Measurements from ENCODE around the gene P2RY4.
"Not testable (repeated sequence)": the region's sequence is repeated elsewhere in the genome, so short reads cannot be mapped to it uniquely, and the experiment has no call there.

P2RY4 gene

GRCh38 chrX:70243601-70244000, 16.4 kb downstream of the P2RY4 start:
- not testable (repeated sequence) for DNase-seq (ENCODE audit: low read depth)

DNA sequence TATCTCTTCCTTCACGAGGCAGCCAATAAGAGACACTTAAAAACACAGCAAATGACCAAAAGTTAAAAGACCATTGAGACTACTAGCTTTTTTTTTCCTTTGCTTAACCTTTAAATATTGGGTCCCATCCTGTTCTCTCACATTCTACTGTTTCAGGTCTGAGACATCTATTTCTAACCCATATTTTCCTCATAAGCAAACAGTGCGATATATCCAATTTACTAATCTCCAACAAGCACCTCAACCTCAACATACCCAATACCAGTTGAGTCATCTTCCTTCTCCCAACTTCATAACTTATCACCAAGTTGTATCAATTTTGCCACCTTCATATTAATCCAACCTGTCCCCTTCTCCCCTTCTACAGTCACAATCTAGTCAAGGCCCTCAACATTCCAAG, 18.5 kb downstream of the P2RY4 start:
- no peak for DNase-seq (ENCODE audit: low read depth)

DNA sequence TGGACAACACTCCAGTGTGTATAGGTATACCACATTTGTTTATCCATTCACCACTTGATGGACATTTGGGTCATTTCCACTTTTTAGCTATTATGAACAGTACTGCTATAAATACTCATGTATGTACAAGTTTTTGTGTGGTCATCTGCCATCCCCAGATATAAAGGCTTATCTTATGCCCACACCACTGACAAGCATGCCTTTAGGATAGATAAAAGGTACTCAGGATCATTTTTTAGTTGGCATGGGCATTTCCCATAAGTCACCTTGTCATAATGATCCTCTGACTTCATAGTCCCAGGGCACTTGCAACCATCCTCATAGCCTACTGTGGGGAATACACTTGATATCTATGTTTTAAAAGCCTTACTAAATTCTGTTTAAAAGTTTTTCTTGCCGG, 19.3 kb downstream of the P2RY4 start:
- DNase-seq (ENCODE audit: low read depth), result no peak

DNA sequence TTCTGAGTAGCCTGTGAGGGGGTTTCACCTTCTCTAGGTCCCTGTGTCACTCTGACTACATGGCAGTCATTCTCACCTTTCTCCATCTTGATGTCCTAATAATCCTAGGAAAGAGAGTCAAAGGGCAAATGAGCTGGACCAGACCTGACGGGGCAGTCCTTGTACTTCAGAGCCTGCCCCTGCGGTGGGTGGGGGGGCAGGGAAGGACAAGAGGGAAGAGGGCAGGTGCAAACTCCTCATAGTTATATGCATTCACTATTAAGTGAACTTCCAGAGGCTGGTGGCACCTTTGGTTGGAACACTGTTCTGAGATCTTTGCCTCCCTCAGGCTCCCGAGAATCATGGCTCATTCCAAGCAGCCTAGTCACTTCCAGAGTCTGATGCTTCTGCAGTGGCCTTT, 25.6 kb downstream of the P2RY4 start, which contains the start of gene AWAT1:
AWAT1 (plus strand) TSS at position 301 of the 400 bp plus-strand sequence; CDS start at position 342, 41 bp downstream.
- DNase-seq (ENCODE audit: low read depth), result no peak

- DNase-seq (ENCODE audit: low read depth), result no peak
Measured at GRCh38 chrX:70231666-70232065, 28.3 kb downstream of the P2RY4 start.

GRCh38 chrX:70226687-70227086, 33.3 kb downstream of the P2RY4 start:
- no peak for DNase-seq (ENCODE audit: low read depth)

- DNase-seq (ENCODE audit: low read depth), result no peak
Measured at GRCh38 chrX:70226048-70226447, 34.0 kb downstream of the P2RY4 start.

GRCh38 chrX:70219938-70220764, 39.9 kb downstream of the P2RY4 start:
- peak; percentile 0 for DNase-seq (ENCODE audit: low read depth)

DNA sequence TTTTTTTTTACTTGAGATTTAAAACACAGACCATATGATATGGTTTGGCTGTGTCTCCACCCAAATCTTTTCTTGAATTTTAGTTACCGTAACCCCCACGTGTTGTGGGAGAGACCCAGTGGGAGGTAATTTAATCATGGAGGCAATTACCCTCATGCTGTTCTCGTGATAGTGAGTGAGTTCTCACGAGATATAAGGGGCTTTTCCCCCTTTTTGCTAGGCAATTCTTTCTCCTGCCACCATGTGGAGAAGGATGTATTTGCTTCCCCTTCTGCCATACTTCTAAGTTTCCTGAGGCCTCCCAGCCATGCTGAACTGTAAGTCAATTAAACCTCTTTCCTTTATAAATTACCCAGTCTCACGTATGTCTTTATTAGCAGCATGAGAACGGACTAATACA, 50.4 kb downstream of the P2RY4 start:
- DNase-seq (ENCODE audit: low read depth), result not testable (repeated sequence)

- no peak for DNase-seq (ENCODE audit: low read depth)
Measured at GRCh38 chrX:70208479-70208878, 51.5 kb downstream of the P2RY4 start.

All from fibroblast of gingiva (primary cell).